ENCODE data around the gene CRB1.

Gene CRB1

GRCh38 chr1:197362871-197363270 is 94.8 kb downstream of the CRB1 start:
- no peaks in the 10 kb centered on the region for H3K36me3 Mint-ChIP-seq (ENCODE audit: low read depth)
- no peak overlapping the region for H3K4me3 Mint-ChIP-seq
- H3K27me3 Mint-ChIP-seq (ENCODE audit: low read depth): no peaks in the 10 kb centered on the region
- TF ChIP-seq CTCF (IDR thresholded peaks at IDR 0.05; ENCODE audit: unreplicated experiment in 3 of 3): no peak
- peaks cover 21% of the 10 kb centered on the region for H3K4me1 Mint-ChIP-seq
- no peak overlapping the region for H3K27ac Mint-ChIP-seq
- H3K9me3 Mint-ChIP-seq: no peaks in the 10 kb centered on the region

- Mint-ChIP-seq H3K9me3 (no peaks in the 10 kb centered on the region), H3K27ac (no peak overlapping the region), H3K36me3 (ENCODE audit: low read depth) (no peaks in the 10 kb centered on the region), H3K4me3 (no peak overlapping the region), H3K27me3 (ENCODE audit: low read depth) (no peaks in the 10 kb centered on the region), H3K4me1 (peaks cover 21% of the 10 kb centered on the region)
- no peak for TF ChIP-seq CTCF (IDR thresholded peaks at IDR 0.05; ENCODE audit: unreplicated experiment in 3 of 3)
These were observed 95.8 kb downstream of the CRB1 start for GRCh38 chr1:197363855-197364254.

- Mint-ChIP-seq H3K36me3 (ENCODE audit: low read depth) (no peaks in the 10 kb centered on the region), H3K27ac (peak overlapping the region; percentile 48 to 70 (median 70)), H3K4me3 (no peak overlapping the region), H3K4me1 (peaks cover 9% of the 10 kb centered on the region), H3K27me3 (ENCODE audit: low read depth) (no peaks in the 10 kb centered on the region), H3K9me3 (peaks cover 3% of the 10 kb centered on the region)
- no peak for TF ChIP-seq CTCF (IDR thresholded peaks at IDR 0.05; ENCODE audit: unreplicated experiment in 3 of 3)
These were observed 98.9 kb downstream of the CRB1 start for GRCh38 chr1:197366996-197367395.

- Mint-ChIP-seq H3K36me3 (ENCODE audit: low read depth) (no peaks in the 10 kb centered on the region), H3K4me3 (no peak overlapping the region), H3K9me3 (peaks cover 3% of the 10 kb centered on the region), H3K27ac (peak overlapping the region; percentile 48 to 70 (median 70)), H3K4me1 (peaks cover 9% of the 10 kb centered on the region), H3K27me3 (ENCODE audit: low read depth) (no peaks in the 10 kb centered on the region)
- no peak for TF ChIP-seq CTCF (IDR thresholded peaks at IDR 0.05; ENCODE audit: unreplicated experiment in 3 of 3)
These were observed 99.6 kb downstream of the CRB1 start for GRCh38 chr1:197367627-197368026.

GRCh38 chr1:197374428-197374827 is 106.4 kb downstream of the CRB1 start:
- Mint-ChIP-seq H3K4me3 (no peak overlapping the region), H3K27ac (no peak overlapping the region), H3K4me1 (no peaks in the 10 kb centered on the region), H3K36me3 (ENCODE audit: low read depth) (no peaks in the 10 kb centered on the region), H3K27me3 (ENCODE audit: low read depth) (no peaks in the 10 kb centered on the region), H3K9me3 (peaks cover 3% of the 10 kb centered on the region)
- TF ChIP-seq CTCF (IDR thresholded peaks at IDR 0.05; ENCODE audit: unreplicated experiment in 3 of 3): no peak

GRCh38 chr1:197384471-197384870 is 116.4 kb downstream of the CRB1 start:
- peak overlapping the region; percentile 48 to 63 (median 50) for H3K27ac Mint-ChIP-seq
- H3K36me3 Mint-ChIP-seq (ENCODE audit: low read depth): no peaks in the 10 kb centered on the region
- no peaks in the 10 kb centered on the region for H3K27me3 Mint-ChIP-seq (ENCODE audit: low read depth)
- H3K9me3 Mint-ChIP-seq: no peaks in the 10 kb centered on the region
- H3K4me1 Mint-ChIP-seq: peaks cover 11% of the 10 kb centered on the region
- H3K4me3 Mint-ChIP-seq: no peak overlapping the region
- no peak for TF ChIP-seq CTCF (IDR thresholded peaks at IDR 0.05; ENCODE audit: unreplicated experiment in 3 of 3)

Measured in nephron (organoid).